Sigmoid colon (tissue), 7 donors: ENCODE results near the gene NMD3. TPM values are rescaled to one million over a fixed set of nuclear protein-coding genes. Genes with fewer than 3 reads are reported as not detected.

ENCODE experiments used
- DNase-seq: peaks from one replicate; pipeline ENCODE4 v3.0.0-alpha.2; 2019
- H3K27ac ChIP-seq, 4 donors: fragments of 200-600 bp; sonication (generic); one replicate each; pipeline ENCODE4 v1.5.1; 2016 to 2019; ENCODE audit warnings: mild to moderate bottlenecking in 1 of 4
- H3K27me3 ChIP-seq, 3 donors: fragments of 200-600 bp; sonication (generic); one replicate each; pipeline ENCODE4 v1.5.1; 2019; ENCODE audit warnings: mild to moderate bottlenecking in 1 of 3
- H3K36me3 ChIP-seq, 4 donors: fragments of 200-600 bp; sonication (generic); one replicate each; pipeline ENCODE4 v1.5.1; 2016 to 2019
- H3K4me1 ChIP-seq, 4 donors: fragments of 200-600 bp; sonication (generic); one replicate each; pipeline ENCODE4 v1.5.1; 2017 to 2019
- H3K4me3 ChIP-seq, 4 donors: fragments of 200-600 bp; sonication (generic); one replicate each; pipeline ENCODE4 v1.5.1; 2017 to 2019; ENCODE audit warnings: mild to moderate bottlenecking in 2 of 4, moderate library complexity in 1 of 4
- H3K9me3 ChIP-seq, 4 donors: fragments of 200-600 bp in 3 of 4; sonication (generic) in 3 of 4; one replicate each; pipeline versions ENCODE4 v1.5.1 to v1.6.1; 2013 to 2019
- EP300 ChIP-seq, 4 donors: sonication (generic); formaldehyde crosslinking; IDR thresholded peaks; one replicate each; pipeline ENCODE4 v1.6.1; 2017; ENCODE audit warnings: antibody characterized with exemption in 4 of 4
- POLR2A ChIP-seq, 2 donors: fragments of 450-650 bp; IDR thresholded peaks; one replicate each; pipeline ENCODE4 v1.6.1; 2016; ENCODE audit warnings: antibody characterized with exemption in 2 of 2, mild to moderate bottlenecking in 2 of 2, moderate library complexity in 2 of 2
- POLR2AphosphoS5 ChIP-seq, 4 donors: sonication (generic); formaldehyde crosslinking; IDR thresholded peaks; one replicate each; pipeline ENCODE4 v1.6.1; 2017; ENCODE audit warnings: antibody characterized with exemption in 4 of 4
- WGBS, 2 donors: extraction: QIAGEN DNeasy Blood & Tissue Kit; methylation state at CpG; one replicate each; pipeline ENCODE4 v1.1.7; 2013; 5-methylcytosine and 5-hydroxymethylcytosine counted together
- intact Hi-C: fragments of 100-400 bp; cut with DNase I; formaldehyde crosslinking; loops from one replicate; pipeline ENCODE4 v1.15.1; 2023
- polyA plus RNA-seq, 3 donors: library from polyadenylated mRNA; stranded (reverse); fragments of 200-250 nt; gene quantifications; one replicate each; pipeline ENCODE4 v1.2.3, GENCODE V29; 2013
- total RNA-seq, 4 donors: library from RNA; depleted of rRNA; stranded (reverse); fragments of >200 nt; gene quantifications; one replicate each; pipeline ENCODE4 v1.1.0, GENCODE V29; 2016
- TF ChIP-seq, protein P1 (sequence below), 4 experiments: fragments of 450-650 bp in 3 of 4; fragments of 200-600 bp in 1 of 4; IDR thresholded peaks; one replicate each; pipeline ENCODE4 v1.5.1; 2016 to 2019; ENCODE audit warnings: antibody characterized with exemption in 4 of 4, mild to moderate bottlenecking in 3 of 4, moderate library complexity in 2 of 4
- donor health status: healthy with polysubstance abuse.
- donor health status: Bipolar disorder and iron deficiency.
- donor health status: healthy.

NMD3 gene
- total and polyA plus RNA-seq, 7 donors: 20.7 to 58.3 (median 42.4) TPM

DNA sequence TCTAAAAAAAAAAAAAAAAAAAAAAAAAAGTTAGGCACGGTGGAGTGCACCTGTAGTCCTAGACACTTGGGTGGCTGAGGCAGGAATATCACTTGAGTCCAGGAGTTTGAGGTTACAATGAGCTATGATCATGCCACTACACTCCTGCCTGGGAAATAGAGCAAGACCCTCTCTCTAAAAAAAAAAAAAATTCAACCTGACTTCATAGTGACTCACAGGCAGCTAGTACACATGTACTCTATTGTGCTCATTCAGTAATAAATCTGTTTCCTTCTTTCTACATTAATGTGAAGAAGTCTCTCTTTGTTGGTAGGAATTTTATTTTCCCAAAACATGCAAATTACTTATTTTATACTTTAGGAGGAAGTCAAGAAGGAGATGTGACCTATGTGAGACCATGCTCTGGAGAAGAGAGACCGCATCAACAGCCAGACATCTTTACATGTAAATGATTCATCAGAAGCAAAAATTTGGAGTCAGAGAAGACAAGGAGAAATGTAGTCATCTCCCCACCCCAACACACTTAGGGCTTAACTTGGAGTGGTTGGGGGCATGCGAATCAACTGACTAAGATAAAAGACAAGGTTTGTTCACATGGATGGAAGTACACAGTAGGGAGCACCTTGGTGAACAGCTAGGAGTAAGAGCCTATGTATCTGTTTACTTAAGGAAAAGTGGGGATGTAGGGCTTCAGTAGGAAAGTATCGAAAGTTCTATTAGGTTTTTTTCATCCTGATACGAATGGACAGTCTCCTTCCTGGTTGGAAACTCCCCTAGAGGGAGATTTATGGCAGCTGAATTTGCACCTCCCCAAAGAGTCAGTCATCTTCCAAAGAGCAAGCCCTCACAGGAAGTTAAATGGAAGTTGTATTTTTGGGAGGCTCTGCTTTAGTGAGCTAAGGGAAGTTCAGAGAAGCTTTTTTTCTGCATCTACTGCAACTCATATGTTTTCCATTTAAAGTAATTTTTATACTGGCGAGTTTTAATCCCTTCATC is 23.0 kb upstream of the NMD3 start:
- TF ChIP-seq POLR2AphosphoS5 (IDR thresholded peaks at IDR 0.05) (no peak), POLR2A (IDR thresholded peaks at IDR 0.05) (no peak), EP300 (IDR thresholded peaks at IDR 0.05) (no peak)
- TF ChIP-seq, protein P1, sequence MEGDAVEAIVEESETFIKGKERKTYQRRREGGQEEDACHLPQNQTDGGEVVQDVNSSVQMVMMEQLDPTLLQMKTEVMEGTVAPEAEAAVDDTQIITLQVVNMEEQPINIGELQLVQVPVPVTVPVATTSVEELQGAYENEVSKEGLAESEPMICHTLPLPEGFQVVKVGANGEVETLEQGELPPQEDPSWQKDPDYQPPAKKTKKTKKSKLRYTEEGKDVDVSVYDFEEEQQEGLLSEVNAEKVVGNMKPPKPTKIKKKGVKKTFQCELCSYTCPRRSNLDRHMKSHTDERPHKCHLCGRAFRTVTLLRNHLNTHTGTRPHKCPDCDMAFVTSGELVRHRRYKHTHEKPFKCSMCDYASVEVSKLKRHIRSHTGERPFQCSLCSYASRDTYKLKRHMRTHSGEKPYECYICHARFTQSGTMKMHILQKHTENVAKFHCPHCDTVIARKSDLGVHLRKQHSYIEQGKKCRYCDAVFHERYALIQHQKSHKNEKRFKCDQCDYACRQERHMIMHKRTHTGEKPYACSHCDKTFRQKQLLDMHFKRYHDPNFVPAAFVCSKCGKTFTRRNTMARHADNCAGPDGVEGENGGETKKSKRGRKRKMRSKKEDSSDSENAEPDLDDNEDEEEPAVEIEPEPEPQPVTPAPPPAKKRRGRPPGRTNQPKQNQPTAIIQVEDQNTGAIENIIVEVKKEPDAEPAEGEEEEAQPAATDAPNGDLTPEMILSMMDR (IDR thresholded peaks at IDR 0.05): no peak
- no peak overlapping the region for H3K27ac ChIP-seq
- H3K27me3 ChIP-seq: no peaks in the 10 kb centered on the region
- peaks cover 0 to 6% (median 0%) of the 10 kb centered on the region in 4 donors for H3K9me3 ChIP-seq
- H3K4me1 ChIP-seq: no peaks in the 10 kb centered on the region
- no peak for DNase-seq
- H3K36me3 ChIP-seq: no peaks in the 10 kb centered on the region
- no peak overlapping the region for H3K4me3 ChIP-seq
- intact Hi-C loops: no loop called here
- WGBS, 2 donors: 82 to 87% methylated on average over 6 of the region's 6 CpGs

DNA sequence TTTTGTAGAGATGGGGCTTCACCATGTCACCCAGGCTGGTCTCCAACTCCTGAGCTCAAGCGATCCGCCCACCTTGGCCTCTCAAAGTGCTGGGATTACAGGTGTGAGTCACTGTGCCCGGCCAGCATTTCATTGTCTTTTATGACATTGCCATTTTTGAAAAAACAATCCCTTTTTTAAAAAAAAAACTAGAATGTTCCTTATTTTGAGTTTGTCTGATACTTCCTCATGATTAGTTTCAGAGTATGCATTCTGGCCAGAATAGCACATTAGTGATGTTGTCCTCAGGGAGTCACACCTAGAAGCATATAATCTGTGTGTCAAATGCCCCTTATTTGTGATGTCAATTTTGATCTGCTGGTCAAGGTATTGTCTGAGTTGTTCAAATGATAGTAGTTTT is 21.2 kb upstream of the NMD3 start:
- Histone ChIP-seq H3K4me3 (no peak overlapping the region), H3K27ac (no peak overlapping the region), H3K36me3 (no peaks in the 10 kb centered on the region), H3K4me1 (no peaks in the 10 kb centered on the region), H3K27me3 (no peaks in the 10 kb centered on the region), H3K9me3 (no peaks in the 10 kb centered on the region)
- intact Hi-C loops: no loop called here
- DNase-seq: no peak
- WGBS, 2 donors: 71 to 83% methylated on average over 3 of the region's 3 CpGs
- TF ChIP-seq, protein P1 (IDR thresholded peaks at IDR 0.05): no peak
- TF ChIP-seq POLR2AphosphoS5 (IDR thresholded peaks at IDR 0.05) (no peak), POLR2A (IDR thresholded peaks at IDR 0.05) (no peak), EP300 (IDR thresholded peaks at IDR 0.05) (no peak)

DNA sequence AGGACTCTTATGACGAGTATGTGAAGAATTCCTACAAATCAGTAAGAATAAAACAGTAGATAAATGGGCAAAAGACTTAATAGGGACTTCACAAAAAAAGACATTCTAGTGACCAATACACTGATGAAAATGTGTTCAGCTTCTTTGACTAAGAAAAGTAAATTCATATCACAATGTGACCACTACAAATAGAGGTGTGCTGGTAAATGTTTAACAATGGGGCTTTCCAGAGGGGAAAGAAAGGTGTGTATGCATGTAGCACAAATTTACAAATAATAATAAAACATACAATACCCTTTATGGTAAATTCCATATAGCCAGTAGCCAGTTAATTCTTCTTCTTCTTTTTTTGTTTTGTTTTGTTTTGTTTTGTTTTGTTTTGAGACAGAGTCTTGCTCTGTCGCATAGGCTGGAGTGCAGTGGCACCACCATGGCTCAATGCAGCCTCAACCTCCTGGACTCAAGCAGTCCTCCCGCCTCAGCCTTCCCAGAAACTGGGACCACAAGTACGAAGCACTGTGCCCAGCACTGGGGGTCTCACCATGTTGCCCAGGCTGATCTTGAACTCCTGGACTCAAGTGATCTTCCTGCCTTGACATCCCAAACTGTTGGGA is 17.5 kb upstream of the NMD3 start:
- Histone ChIP-seq H3K4me3 (no peak overlapping the region), H3K27ac (no peak overlapping the region), H3K36me3 (no peaks in the 10 kb centered on the region), H3K27me3 (no peaks in the 10 kb centered on the region), H3K9me3 (no peaks in the 10 kb centered on the region), H3K4me1 (no peaks in the 10 kb centered on the region)
- no peak for DNase-seq
- WGBS, 2 donors: 90 to 91% methylated on average over 4 of the region's 4 CpGs
- TF ChIP-seq POLR2AphosphoS5 (IDR thresholded peaks at IDR 0.05) (no peak), POLR2A (IDR thresholded peaks at IDR 0.05) (no peak), EP300 (IDR thresholded peaks at IDR 0.05) (no peak)
- TF ChIP-seq, protein P1 (IDR thresholded peaks at IDR 0.05): no peak
- intact Hi-C loops: no loop called here

DNA sequence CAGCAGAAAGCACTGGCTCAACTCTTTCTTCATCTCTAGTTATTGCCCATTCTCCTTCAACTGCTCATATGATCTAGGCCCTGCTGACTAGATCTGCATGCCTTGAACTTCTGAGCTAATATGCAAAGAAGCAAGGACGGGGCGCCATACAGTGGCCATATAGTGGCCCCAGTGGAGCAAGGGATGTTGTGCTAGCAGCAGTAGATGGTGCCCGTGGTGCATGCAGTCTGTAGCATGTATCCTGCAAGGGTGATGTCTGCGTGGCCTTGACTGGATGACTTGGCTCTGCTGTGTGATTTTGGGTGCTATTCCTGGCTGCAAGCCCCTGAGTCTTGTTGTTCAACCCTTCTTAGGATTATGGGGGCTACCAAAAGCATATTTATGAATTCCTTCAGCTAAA is 12.2 kb upstream of the NMD3 start:
- no peak for DNase-seq
- intact Hi-C loops: no loop called here
- TF ChIP-seq POLR2A (IDR thresholded peaks at IDR 0.05) (no peak), EP300 (IDR thresholded peaks at IDR 0.05) (no peak), POLR2AphosphoS5 (IDR thresholded peaks at IDR 0.05) (no peak)
- TF ChIP-seq, protein P1 (IDR thresholded peaks at IDR 0.05): no peak
- no peaks in the 10 kb centered on the region for H3K27me3 ChIP-seq
- H3K27ac ChIP-seq: no peak overlapping the region
- no peaks in the 10 kb centered on the region for H3K4me1 ChIP-seq
- 83 to 92% methylated on average over 4 of the region's 4 CpGs for WGBS, 2 donors
- no peak overlapping the region for H3K4me3 ChIP-seq
- H3K36me3 ChIP-seq: no peaks in the 10 kb centered on the region
- no peaks in the 10 kb centered on the region for H3K9me3 ChIP-seq
